Measurements from ENCODE around the gene FBXL17. TPM values are rescaled to one million over a fixed set of nuclear protein-coding genes. Genes with fewer than 3 reads are reported as not detected.
A peak's percentile ranks its signal among the peaks of the same experiment; 100 is the strongest.

FBXL17 gene
- total RNA-seq, 1 donor from 2014 or later = 11.1 TPM

DNA sequence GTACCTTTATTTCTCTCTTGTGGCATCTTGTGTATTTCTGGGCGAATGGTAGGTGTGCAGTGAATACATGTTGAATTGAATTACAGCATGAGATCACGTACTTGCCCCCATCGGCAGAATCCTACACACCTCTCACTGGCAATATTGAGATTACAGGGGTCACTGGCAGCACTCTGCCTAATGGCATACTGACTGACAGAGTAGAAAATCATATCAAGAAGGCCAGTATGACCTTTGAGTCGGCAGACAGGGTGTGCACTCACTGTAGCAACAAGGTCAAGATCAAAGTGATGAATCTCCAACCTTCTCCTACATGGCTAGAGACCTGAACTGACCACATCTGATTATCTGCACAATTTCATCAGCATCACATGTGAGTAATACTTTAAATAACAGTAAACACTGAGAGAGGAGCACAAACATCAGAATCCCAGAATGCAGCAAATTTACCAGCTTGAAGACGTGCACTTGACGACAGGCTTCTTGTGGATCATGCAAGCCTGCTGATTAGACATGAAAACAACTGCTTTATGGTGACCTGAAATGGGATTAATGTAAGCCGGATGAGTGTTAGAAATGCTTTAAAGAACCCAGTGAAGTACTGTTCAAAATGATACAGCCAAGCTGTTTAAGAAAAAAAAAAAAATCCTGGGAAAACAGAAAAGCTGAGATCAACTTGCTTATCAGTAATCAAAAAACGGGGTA is 444.1 kb downstream of the FBXL17 start:
- no peak for DNase-seq (ENCODE audit: extremely low spot score, unreplicated experiment)

DNA sequence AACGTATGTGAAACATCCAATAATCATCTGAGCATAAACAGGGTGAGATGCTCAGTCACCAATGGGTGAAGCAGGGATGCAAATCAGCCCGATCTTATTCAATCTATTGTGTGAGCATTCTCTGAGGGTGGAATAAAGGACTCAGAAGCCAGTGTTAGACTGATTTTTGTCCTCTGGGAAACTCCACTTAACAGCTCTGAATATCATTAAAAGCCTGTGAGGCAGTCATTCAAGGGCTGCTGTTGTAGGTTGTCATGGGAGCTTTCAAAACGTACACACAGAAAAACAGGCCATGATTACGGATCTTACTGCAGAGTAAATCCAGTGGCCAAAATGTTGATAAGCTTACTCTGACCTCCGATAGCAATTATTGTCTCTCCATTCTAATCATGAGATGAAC is 444.7 kb downstream of the FBXL17 start:
- Mint-ChIP-seq H3K27me3 (no peaks in the 10 kb centered on the region), H3K36me3 (no peaks in the 10 kb centered on the region), H3K4me3 (no peak overlapping the region), H3K9me3 (no peaks in the 10 kb centered on the region), H3K4me1 (ENCODE audit: unreplicated experiment) (peaks cover 7% of the 10 kb centered on the region), H3K27ac (peak overlapping the region; percentile 32)
- TF ChIP-seq, protein P1, sequence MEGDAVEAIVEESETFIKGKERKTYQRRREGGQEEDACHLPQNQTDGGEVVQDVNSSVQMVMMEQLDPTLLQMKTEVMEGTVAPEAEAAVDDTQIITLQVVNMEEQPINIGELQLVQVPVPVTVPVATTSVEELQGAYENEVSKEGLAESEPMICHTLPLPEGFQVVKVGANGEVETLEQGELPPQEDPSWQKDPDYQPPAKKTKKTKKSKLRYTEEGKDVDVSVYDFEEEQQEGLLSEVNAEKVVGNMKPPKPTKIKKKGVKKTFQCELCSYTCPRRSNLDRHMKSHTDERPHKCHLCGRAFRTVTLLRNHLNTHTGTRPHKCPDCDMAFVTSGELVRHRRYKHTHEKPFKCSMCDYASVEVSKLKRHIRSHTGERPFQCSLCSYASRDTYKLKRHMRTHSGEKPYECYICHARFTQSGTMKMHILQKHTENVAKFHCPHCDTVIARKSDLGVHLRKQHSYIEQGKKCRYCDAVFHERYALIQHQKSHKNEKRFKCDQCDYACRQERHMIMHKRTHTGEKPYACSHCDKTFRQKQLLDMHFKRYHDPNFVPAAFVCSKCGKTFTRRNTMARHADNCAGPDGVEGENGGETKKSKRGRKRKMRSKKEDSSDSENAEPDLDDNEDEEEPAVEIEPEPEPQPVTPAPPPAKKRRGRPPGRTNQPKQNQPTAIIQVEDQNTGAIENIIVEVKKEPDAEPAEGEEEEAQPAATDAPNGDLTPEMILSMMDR (conservative IDR thresholded peaks at IDR 0.05) = no peak
- no peak for DNase-seq (ENCODE audit: extremely low spot score, unreplicated experiment)

More for the DNA sequence above, 444.1 kb downstream of the FBXL17 start:
- Mint-ChIP-seq H3K27ac (peak overlapping the region; percentile 32), H3K36me3 (no peaks in the 10 kb centered on the region), H3K4me3 (no peak overlapping the region), H3K4me1 (ENCODE audit: unreplicated experiment) (peaks cover 7% of the 10 kb centered on the region), H3K9me3 (no peaks in the 10 kb centered on the region), H3K27me3 (no peaks in the 10 kb centered on the region)
- TF ChIP-seq, protein P1 (conservative IDR thresholded peaks at IDR 0.05) = no peak

DNA sequence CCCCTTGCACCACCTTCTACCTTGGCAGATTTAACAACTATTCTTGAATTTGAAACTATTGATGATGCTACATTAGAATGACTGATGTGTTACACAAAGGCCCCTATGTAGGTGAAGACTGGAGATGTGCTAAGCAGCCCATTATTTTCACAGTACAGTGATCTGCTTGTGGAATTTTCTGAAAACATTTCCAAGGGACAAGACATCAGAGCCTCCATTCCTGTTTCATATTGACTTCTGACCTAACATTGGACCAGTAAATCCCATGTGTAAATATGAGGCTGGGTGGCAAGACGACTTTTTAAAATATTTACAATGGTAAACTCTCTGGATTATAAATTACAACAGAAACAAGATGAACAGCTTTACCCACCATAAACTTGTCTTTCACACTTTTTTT is 445.4 kb downstream of the FBXL17 start:
- Mint-ChIP-seq H3K4me3 (no peak overlapping the region), H3K9me3 (no peaks in the 10 kb centered on the region), H3K4me1 (ENCODE audit: unreplicated experiment) (peaks cover 7% of the 10 kb centered on the region), H3K36me3 (no peaks in the 10 kb centered on the region), H3K27ac (no peak overlapping the region), H3K27me3 (no peaks in the 10 kb centered on the region)
- no peak for DNase-seq (ENCODE audit: extremely low spot score, unreplicated experiment)
- TF ChIP-seq, protein P1 (conservative IDR thresholded peaks at IDR 0.05) = no peak

DNA sequence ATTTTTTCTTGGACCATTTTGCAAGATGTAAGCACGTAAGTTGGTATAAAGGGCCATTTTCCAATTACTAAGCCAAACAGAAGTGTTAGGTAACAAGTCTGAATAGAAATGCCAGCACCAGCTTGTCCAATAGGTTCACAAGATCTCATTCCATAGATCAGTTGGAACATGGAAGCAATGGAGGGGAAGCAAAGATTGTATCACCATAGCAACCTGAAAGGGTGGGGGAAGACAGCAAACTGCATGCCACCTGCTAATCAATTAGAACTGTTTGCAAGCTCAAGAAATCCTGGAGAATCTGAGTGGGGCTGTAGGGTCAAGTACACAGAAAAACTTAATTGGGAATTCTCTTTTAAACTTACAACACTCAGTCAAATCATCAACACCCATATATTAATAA is 446.3 kb downstream of the FBXL17 start:
- H3K36me3 Mint-ChIP-seq = no peaks in the 10 kb centered on the region
- TF ChIP-seq, protein P1 (conservative IDR thresholded peaks at IDR 0.05) = no peak
- no peaks in the 10 kb centered on the region for H3K27me3 Mint-ChIP-seq
- peaks cover 7% of the 10 kb centered on the region for H3K4me1 Mint-ChIP-seq (ENCODE audit: unreplicated experiment)
- no peak for DNase-seq (ENCODE audit: extremely low spot score, unreplicated experiment)
- no peak overlapping the region for H3K27ac Mint-ChIP-seq
- no peaks in the 10 kb centered on the region for H3K9me3 Mint-ChIP-seq
- no peak overlapping the region for H3K4me3 Mint-ChIP-seq

DNA sequence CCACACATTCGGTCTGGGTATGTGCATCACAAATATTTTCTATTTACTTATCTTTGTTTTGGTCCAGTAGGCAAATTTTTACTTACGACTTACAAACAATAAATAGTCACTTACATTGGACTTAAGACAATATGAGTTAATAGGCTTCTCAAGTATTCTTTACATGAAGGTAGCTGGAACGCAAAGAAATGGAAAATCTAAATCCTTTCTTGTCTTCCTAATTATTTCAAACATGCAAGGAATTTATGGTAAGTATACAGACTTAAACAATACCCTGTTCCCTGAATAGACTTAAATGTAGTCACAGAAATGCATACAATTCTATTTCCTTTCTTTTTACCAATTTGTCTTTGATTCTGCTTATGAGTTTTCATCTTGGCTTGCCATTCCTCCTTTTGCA is 448.6 kb downstream of the FBXL17 start:
- Mint-ChIP-seq H3K27ac (no peak overlapping the region), H3K4me1 (ENCODE audit: unreplicated experiment) (peaks cover 15% of the 10 kb centered on the region), H3K36me3 (no peaks in the 10 kb centered on the region), H3K4me3 (no peak overlapping the region), H3K27me3 (no peaks in the 10 kb centered on the region), H3K9me3 (peaks cover 6% of the 10 kb centered on the region)
- TF ChIP-seq, protein P1 (conservative IDR thresholded peaks at IDR 0.05) = no peak
- DNase-seq (ENCODE audit: extremely low spot score, unreplicated experiment) = no peak
